Measurements from ENCODE around the gene CADM2. TPM values are rescaled to one million over a fixed set of nuclear protein-coding genes. Genes with fewer than 3 reads are reported as not detected.

CADM2 gene
- total RNA-seq, 1 donor from 2014 or later = 4.4 TPM

- TF ChIP-seq CTCF (IDR thresholded peaks at IDR 0.05; ENCODE audit: unreplicated experiment) = no peak
- Mint-ChIP-seq H3K36me3 (ENCODE audit: insufficient read depth) (no peaks in the 10 kb centered on the region), H3K27me3 (no peaks in the 10 kb centered on the region), H3K4me3 (ENCODE audit: low read depth) (no peak overlapping the region), H3K9me3 (ENCODE audit: low read depth) (no peaks in the 10 kb centered on the region), H3K4me1 (ENCODE audit: low read depth) (no peaks in the 10 kb centered on the region), H3K27ac (no peak overlapping the region)
- no peak for DNase-seq (ENCODE audit: low spot score, unreplicated experiment)
These were observed 47.2 kb downstream of the CADM2 start for GRCh38 chr3:85005946-85006345.

- H3K27me3 Mint-ChIP-seq = no peaks in the 10 kb centered on the region
- no peak for TF ChIP-seq CTCF (IDR thresholded peaks at IDR 0.05; ENCODE audit: unreplicated experiment)
- no peak overlapping the region for H3K27ac Mint-ChIP-seq
- no peaks in the 10 kb centered on the region for H3K36me3 Mint-ChIP-seq (ENCODE audit: insufficient read depth)
- DNase-seq (ENCODE audit: low spot score, unreplicated experiment) = no peak
- H3K4me3 Mint-ChIP-seq (ENCODE audit: low read depth) = no peak overlapping the region
- no peaks in the 10 kb centered on the region for H3K9me3 Mint-ChIP-seq (ENCODE audit: low read depth)
- no peaks in the 10 kb centered on the region for H3K4me1 Mint-ChIP-seq (ENCODE audit: low read depth)
These were observed 48.7 kb downstream of the CADM2 start for GRCh38 chr3:85007195-85008094.

- Mint-ChIP-seq H3K4me3 (ENCODE audit: low read depth) (no peak overlapping the region), H3K27ac (no peak overlapping the region), H3K27me3 (no peaks in the 10 kb centered on the region), H3K36me3 (ENCODE audit: insufficient read depth) (no peaks in the 10 kb centered on the region), H3K4me1 (ENCODE audit: low read depth) (no peaks in the 10 kb centered on the region), H3K9me3 (ENCODE audit: low read depth) (no peaks in the 10 kb centered on the region)
- no peak for DNase-seq (ENCODE audit: low spot score, unreplicated experiment)
- no peak for TF ChIP-seq CTCF (IDR thresholded peaks at IDR 0.05; ENCODE audit: unreplicated experiment)
These were observed 62.0 kb downstream of the CADM2 start for GRCh38 chr3:85020828-85021227.

GRCh38 chr3:85030052-85030451 lies 71.3 kb downstream of the CADM2 start:
- DNase-seq (ENCODE audit: low spot score, unreplicated experiment) = no peak
- Mint-ChIP-seq H3K27ac (no peak overlapping the region), H3K27me3 (no peaks in the 10 kb centered on the region), H3K4me1 (ENCODE audit: low read depth) (no peaks in the 10 kb centered on the region), H3K36me3 (ENCODE audit: insufficient read depth) (no peaks in the 10 kb centered on the region), H3K9me3 (ENCODE audit: low read depth) (no peaks in the 10 kb centered on the region), H3K4me3 (ENCODE audit: low read depth) (no peak overlapping the region)
- no peak for TF ChIP-seq CTCF (IDR thresholded peaks at IDR 0.05; ENCODE audit: unreplicated experiment)

- no peak for TF ChIP-seq CTCF (IDR thresholded peaks at IDR 0.05; ENCODE audit: unreplicated experiment)
- Mint-ChIP-seq H3K4me3 (ENCODE audit: low read depth) (no peak overlapping the region), H3K9me3 (ENCODE audit: low read depth) (no peaks in the 10 kb centered on the region), H3K27me3 (no peaks in the 10 kb centered on the region), H3K36me3 (ENCODE audit: insufficient read depth) (no peaks in the 10 kb centered on the region), H3K4me1 (ENCODE audit: low read depth) (no peaks in the 10 kb centered on the region), H3K27ac (no peak overlapping the region)
- DNase-seq (ENCODE audit: low spot score, unreplicated experiment) = no peak
These were observed 78.4 kb downstream of the CADM2 start for GRCh38 chr3:85037203-85037602.
